ENCODE results near the gene MCTP1.

Gene MCTP1

DNA sequence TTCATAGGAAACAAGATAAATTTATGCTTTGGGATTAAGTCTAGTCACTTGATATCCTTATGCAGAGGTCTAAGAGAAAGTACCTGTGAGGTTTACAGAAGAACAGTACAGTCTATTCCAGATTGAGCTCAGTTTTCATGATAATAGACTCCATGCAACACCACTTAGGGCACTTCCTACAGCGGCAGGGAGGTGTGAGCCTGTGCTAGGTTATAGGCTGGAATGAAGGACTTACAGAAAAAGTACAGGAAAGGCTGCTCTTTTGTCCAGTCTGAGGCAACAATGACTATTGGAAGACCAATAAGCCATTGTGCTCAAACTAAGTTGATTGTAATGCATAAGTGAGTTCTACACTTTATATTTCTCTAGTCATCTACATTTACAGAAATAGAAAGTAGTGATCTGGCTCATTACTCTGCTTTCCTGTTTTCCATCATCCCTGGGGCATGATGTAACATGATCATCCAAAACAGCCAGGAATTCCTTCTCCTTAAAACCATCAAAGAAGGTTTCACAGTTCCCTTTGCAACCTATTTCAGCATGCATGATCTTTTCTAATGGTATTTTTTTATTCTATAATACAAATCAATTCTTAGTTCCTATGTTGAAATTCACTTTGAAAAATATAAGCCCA is 343.7 kb downstream of the MCTP1 start:
- no peak for TF ChIP-seq CTCF (IDR thresholded peaks at IDR 0.05; ENCODE audit: low read depth, low read length)
- no peak for DNase-seq (ENCODE audit: extremely low read depth, low read depth)

- no peak for TF ChIP-seq CTCF (IDR thresholded peaks at IDR 0.05; ENCODE audit: low read depth, low read length)
- no peak for DNase-seq (ENCODE audit: extremely low read depth, low read depth)
Measured at GRCh38 chr5:94932259-94932658, 352.6 kb downstream of the MCTP1 start.

- no peak for TF ChIP-seq CTCF (IDR thresholded peaks at IDR 0.05; ENCODE audit: low read depth, low read length)
- DNase-seq (ENCODE audit: extremely low read depth, low read depth): no peak
Measured at GRCh38 chr5:94928891-94929290, 356.0 kb downstream of the MCTP1 start.

DNA sequence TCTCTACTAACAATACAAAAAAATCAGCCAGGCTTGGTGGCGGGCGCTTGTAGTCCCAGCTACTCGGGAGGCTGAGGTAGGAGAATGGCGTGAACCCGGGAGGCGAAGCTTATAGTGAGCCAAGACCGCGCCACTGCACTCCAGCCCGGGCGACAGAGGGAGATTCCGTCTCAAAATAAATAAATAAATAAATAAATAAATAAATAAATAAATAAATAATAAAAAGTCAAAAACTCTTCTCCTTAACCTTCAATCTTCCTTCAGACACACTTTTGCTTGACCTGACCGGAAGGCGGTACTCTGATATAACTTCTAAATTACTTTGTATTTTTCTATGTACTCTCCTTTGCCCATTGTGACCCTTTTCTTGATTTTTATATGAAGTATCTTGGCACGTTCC is 364.3 kb downstream of the MCTP1 start:
- no peak for DNase-seq (ENCODE audit: extremely low read depth, low read depth)
- TF ChIP-seq CTCF (IDR thresholded peaks at IDR 0.05; ENCODE audit: low read depth, low read length): no peak

GRCh38 chr5:94916619-94917018 is 368.3 kb downstream of the MCTP1 start:
- no peak for DNase-seq (ENCODE audit: extremely low read depth, low read depth)
- TF ChIP-seq CTCF (IDR thresholded peaks at IDR 0.05; ENCODE audit: low read depth, low read length): no peak

GRCh38 chr5:94911276-94911675 is 373.6 kb downstream of the MCTP1 start:
- DNase-seq (ENCODE audit: extremely low read depth, low read depth): no peak
- TF ChIP-seq CTCF (IDR thresholded peaks at IDR 0.05; ENCODE audit: low read depth, low read length): no peak

DNA sequence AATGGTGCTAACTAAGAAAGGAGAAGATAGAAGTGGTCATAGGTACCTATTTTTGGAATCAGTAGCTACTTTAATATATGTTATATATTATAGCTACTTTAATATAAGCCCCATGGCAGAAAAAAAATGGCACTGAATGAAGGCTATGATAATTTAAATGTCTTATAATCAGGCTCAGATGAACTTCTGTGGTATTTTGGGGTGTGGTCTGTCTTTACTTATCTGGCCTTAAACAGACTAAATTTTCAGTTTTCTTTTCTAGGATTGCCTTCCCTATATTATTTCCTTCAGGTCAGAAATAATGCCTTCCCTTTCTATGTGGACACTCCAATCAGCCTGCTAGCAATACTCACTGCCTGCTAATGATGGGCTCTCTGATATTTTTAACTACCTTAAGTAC is 374.2 kb downstream of the MCTP1 start:
- TF ChIP-seq CTCF (IDR thresholded peaks at IDR 0.05; ENCODE audit: low read depth, low read length): no peak
- DNase-seq (ENCODE audit: extremely low read depth, low read depth): no peak
